ENCODE measurements around the gene UCP3.
A peak's percentile ranks its signal among the peaks of the same experiment; 100 is the strongest.

Gene UCP3

GRCh38 chr11:73950869-73951710 is 57.8 kb downstream of the UCP3 start, which contains the start of gene DNAJB13:
Gene DNAJB13, plus strand, starts transcription at chr11:73951026. Its CDS starts 44 bp downstream, at chr11:73951070.
- DNase-seq = peak; percentile 22

All from CD4-positive, alpha-beta T cell treated with Interleukin-21 for 1 hour (primary cell).